HG03135 (cell line): ENCODE results near the gene STEAP1.
"Not testable (repeated sequence)": the region's sequence is repeated elsewhere in the genome, so short reads cannot be mapped to it uniquely, and the experiment has no call there.

Experiments used
- ATAC-seq: cut with Tn5 transposase; IDR thresholded peaks from one replicate; pipeline ENCODE4 v1.9.1; 2021; ENCODE audit warnings: mild to moderate bottlenecking, moderate library complexity; ENCODE audit not compliant: unreplicated experiment

STEAP1 gene

DNA sequence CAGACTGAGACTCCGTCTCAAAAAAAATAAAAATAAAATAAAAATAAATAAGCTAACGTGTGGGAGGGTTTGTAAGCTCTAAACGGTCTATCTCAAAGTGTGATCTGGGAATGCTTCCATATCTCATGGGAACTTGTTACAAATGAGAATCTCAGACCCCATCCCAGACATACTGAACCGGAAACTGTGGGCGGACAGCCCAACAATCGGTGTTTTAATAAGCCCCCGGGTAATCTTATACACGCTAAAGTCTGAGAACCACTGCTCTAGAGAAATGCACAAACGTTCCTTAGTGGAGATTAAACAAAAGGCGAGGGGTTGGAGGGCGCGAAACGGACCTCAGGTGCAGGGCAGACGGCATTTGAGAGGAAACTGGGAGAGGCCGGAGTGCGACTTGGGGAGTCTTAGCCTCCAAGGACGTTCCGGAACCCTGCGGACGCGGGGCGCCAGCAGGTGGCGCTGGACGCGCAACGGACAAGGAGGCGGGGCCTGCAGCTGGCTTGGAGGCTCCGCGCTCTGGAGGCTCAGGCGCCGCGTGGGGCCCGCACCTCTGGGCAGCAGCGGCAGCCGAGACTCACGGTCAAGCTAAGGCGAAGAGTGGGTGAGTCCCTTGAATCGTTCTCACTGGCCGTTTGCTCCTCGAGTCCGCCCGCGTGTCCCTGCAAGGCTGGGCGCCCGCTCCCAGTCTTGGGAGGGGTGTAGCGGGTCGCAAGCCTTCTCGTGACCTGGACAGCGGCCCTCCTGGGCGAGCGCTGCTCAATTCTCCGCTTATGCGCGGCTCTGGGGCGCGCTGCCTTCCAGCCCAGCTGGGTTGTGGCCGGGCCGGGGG lies at the start of gene STEAP1:
TSS of gene STEAP1 (plus strand) at position 527 of the 829 bp plus-strand sequence. CDS start 5,320 bp downstream, outside the sequence.
- ATAC-seq = peak; percentile 95

DNA sequence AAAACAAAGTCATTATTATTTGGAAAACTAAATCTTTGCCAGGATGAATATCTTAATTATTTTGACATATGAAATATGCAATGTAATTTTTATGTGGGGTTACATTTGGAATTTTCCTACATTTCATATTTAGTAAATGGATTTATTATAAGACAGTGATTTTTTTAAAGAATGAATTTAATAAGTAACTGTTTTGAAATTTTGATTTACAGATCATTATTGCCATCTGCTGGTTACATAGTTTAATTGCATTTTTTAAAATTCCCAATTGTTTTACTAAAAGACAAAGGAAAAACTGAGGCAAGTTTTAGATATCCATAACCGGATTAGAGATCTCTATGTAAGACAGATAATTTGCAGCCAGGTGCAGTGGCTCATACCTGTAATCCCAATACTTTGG lies 39.3 kb upstream of the STEAP1 start:
- not testable (repeated sequence) for ATAC-seq

DNA sequence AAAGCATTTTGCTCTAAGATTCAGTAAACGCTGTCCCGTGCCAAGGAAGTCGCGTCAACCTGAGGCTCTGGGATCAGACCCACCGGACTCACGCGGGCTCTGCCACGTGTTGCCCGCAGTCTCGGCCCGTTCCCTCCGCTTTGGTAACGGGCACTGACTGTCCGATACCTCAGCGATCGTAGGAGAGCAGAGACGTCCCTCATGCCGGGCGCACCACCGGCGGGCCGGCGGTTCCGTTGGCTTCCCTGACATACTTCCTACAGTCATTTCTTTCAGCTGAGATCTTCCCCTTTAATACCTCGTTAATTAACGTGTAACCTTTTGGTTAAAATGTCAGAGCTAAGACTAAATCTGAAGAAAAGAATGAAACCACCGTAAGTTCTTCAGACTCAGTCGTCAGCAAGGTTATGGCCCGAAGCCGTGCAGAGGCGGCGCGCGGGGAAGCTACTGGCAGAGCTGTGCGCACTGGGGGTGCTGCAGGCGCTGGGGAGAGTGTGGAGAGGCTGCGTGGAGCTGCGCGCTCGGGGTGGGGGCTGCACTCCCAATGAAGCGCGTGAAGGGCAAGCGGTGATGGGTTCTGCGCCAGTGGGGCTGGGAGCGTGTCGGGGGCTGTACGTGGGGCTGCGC lies 35.6 kb upstream of the STEAP1 start:
- not testable (repeated sequence) for ATAC-seq

DNA sequence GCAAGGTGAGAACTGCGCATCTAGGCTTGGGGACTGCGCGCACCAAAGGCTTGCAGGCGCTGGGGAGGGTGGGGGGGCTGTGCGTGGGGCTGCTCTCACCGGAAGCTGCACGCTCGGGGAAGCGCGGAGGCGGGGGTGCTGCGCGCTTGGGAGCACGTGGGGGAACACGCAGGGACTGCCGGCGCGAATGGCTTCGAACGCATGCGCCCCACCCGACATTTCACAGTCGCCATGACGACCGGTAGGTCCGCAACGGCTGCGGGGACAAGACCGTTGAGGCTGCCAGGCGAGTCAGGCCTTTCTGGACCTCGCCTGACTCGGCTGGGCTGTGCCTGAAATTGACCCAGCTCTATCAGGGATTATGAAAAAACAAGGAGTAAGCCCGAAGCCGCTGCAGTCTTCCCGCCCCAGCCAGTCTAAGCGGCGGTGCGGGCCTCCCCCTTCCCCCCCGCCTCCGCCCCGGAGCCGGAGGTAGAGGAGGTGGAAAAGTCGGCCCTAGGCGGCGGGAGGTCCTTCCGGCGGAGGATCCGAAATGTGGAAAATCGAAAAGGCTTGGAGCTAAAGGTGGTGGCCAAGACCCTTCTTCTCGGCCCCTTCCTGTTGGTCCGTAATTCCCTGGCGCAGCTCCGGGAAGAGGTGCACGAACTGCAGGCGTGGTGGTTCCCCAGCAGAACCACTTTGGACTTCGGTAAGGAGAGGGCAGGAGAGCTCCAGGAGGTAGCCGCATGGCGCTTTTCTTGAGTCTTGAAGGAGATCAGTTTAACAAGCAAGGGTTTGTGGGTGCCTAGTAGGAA lies 34.9 kb upstream of the STEAP1 start:
- no peak for ATAC-seq

DNA sequence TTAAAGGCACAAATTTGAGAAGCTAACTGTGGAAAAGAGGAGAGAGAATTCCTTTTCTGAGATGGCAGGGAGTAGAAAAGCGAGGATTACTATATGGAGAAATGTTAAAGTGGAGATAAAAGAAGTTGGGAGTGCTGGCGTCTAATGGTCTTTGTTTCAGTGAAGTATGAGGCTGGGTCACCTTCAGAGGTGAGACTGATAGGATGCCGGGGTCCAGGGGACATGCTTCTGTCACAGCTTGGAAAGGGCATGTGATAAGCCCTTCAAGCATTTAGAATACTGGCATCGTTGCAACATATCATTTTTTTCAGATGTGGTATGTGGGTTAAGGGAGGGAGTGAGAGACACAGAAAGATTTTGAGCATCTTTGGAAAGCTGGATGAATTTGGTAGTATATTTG lies 34.1 kb upstream of the STEAP1 start:
- not testable (repeated sequence) for ATAC-seq

DNA sequence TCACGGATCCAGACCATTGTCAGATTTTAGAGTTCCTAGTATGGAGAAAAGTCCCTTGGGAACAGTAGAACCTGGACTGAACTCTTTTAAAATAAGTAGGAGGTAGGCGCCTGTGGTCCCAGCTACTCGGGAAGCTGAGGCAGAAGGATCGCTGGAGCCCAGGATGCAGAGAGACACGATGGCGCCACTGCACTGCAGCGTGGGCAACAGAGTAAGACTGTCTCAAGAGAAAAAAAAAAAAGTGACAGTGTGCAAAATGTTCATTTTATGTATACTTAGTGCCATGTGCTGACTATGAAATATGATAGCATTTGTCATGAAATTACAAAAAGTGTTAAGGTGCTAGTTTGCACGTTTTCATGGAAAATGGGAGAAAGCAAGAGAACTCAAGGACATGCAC lies 22.5 kb upstream of the STEAP1 start:
- ATAC-seq = not testable (repeated sequence)

DNA sequence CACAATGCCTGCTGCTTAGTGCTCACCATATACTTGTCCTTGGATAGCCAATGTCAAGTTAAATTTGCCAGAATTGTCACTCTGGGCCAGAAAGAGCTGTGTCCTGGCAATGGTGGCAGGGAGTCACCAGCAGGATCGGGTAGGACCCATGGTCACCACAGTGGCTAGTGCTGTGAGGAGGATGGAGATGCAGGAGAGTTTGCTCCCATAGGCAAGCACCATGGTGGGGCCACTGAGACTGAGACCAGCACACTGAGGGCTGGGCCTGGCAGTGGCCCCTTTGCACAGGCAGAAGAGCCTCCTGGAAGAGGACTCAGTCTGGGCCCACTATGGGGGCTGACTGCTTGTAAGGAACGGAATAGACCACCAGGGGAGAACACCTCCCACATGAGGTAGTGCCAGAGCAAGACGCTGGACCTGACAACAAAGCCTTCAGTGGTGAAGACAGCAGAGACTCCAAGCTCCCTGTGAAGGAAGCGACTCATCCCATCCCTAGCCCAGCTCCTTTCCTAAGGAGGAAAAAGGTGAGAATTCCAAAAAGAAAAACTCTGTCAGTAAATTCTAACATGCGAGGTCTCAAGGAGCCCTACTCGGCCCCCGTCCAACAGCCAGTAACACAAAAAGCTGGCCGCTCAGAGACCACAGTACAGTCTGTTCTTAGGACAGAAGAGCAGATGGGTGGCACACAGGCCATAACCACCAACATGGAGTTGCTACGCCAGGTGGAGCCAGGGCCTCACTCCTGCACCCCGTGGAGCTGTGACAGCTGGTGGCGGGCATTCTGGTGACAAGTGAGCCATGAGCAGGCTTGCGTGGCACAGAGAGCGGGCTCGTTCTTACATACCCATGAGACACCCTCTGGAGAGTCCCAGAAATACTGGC lies 6.9 kb upstream of the STEAP1 start:
- ATAC-seq = not testable (repeated sequence)

DNA sequence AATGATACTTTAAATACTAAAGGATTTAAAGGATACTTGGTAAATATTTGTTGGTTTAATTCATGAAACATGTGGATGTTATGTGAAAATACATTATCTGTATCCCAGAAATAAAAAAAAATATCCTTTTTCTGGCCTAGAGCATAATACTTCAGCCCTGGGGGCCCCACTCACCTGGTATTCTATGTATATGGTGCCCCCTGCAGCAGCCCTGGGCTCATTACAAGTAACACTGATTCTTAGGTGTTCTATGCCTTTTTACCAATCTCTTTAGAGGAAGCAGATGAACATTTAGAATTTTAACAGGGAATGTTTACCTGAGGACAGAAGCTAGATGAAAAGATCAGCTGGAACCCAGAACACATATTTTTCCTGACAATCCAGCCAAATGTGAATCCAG lies 4.8 kb upstream of the STEAP1 start:
- not testable (repeated sequence) for ATAC-seq

DNA sequence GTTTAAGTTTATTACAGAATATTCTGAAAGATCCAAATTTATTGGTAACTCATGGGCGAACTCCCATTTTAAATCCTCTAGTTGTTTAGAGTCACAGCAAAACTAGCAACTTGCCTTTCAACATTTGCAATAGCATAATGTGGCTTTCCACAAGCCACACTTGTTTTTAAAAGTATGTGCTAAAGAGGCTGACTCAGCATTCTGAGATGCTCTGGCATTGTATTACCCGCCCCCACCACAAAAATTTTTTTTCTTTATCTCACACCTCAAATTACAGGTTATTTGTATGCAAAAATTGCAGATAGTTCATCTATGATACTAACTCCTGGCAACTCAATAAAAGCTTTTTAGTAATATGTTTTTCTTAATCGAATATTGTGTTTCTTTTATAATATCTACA lies 2.4 kb upstream of the STEAP1 start:
- not testable (repeated sequence) for ATAC-seq

DNA sequence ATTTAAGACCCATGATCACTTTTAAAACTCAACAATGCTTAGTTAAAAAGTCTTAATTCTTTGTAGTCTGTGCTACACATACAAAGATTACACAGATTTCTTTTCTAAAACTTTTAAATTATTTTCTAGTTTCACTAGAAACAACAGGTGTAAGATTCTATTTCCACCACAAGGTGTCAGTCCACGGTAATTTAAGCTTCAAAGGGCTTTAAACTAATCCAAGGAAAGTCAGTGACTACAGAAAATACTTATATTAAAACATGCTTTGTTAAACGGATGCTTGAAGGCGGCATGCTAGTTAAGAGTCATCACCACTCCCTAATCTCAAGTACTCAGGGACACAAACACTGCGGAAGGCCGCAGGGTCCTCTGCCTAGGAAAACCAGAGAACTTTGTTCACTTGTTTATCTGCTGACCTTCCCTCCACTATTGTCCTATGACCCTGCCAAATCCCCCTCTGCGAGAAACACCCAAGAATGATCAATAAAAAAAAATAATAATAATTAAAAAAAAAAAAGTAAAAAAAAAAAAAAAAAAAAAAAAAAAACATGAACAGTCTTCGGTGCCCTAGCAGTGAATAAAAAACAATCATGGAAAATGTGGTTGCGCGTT lies 1.5 kb upstream of the STEAP1 start:
- ATAC-seq = not testable (repeated sequence)

DNA sequence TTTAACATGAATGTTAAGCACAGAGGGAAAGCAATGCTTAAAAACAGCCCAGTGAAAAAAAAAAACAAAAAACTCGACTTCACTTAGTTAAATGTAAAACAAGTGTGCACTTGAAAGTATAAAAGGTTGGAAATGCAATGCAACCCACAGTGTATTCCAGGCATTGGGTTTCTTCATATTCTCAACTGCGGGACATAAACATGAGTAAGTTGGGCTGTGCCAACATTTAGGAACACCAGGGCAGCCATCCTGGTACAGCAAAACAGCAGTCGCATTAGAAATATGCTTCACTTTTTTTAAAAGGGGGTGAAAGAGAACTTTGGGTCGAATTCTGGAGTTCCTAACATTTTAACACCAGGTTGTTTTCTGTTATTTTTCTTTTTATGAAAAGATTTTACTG lies 937 bp downstream of the STEAP1 start:
- no peak for ATAC-seq

DNA sequence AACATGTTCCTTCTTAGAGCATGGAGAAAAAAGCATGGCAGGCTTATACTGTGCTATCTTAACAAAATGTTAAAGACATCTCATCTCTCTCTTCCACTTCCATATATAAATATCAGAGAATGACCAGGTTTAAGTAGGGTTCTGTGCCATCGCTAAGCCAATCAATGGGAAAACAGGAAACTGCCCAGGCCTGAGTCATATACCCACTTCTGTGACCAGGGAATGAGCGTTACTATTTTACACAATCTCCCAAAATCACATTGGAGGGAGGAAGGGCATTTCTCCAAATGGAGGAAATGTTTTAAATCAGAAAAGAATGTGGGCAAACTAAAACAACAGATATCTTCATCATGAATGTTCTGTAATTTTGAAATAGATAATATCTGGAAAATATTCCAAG lies 3.1 kb downstream of the STEAP1 start:
- not testable (repeated sequence) for ATAC-seq

DNA sequence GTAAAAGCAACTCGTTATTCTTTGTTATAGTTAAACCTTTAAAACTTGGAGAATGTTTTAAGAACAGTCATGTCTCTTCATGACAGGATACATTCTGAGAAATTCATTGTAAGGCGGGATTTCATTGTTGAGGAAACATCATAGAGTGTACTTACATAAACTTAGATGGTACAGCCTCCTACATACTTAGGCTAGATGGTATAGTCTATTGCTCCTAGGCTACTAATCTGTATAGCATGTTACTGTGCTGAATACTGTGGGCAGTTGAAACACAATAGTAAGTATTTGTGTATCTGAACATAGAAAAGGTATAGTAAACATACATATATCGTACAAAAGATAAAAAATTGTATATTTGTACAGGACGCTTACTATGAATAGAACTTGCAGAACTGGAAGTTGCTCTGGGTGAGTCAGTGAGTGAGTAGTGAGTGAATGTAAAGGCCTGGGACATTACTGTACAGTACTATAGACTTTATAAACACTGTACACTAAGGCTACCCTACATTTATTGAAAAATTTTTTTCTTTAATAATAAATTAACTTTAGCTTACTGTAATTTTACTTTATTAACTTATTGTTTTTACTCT lies 3.6 kb downstream of the STEAP1 start:
- not testable (repeated sequence) for ATAC-seq

DNA sequence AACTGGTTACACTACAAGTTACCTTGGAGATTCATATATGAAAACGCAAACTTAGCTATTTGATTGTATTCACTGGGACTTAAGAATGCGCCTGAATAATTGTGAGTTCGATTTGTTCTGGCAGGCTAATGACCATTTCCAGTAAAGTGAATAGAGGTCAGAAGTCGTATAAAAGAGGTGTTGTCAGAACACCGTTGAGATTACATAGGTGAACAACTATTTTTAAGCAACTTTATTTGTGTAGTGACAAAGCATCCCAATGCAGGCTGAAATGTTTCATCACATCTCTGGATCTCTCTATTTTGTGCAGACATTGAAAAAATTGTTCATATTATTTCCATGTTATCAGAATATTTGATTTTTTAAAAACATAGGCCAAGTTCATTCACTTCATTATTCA lies 9.3 kb downstream of the STEAP1 start:
- no peak for ATAC-seq

DNA sequence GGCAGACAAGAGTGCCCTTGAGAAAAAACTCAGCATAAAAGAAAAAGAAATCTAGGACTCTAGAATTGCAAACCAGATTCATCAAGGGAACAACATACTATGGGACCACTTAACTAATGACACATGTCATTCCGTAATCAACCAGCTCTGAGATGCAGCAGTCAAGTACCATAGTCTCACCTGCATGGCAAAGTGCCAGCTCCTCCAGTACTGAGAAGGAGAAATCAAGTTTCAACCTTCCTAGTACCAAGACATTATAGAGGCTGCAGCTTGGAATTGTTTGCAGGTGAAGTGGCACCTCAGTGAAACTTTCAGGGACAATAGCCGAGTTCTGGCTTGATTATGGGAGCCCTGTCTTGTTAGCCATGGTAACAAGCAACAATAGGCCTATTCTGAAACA lies 11.5 kb downstream of the STEAP1 start:
- no peak for ATAC-seq

DNA sequence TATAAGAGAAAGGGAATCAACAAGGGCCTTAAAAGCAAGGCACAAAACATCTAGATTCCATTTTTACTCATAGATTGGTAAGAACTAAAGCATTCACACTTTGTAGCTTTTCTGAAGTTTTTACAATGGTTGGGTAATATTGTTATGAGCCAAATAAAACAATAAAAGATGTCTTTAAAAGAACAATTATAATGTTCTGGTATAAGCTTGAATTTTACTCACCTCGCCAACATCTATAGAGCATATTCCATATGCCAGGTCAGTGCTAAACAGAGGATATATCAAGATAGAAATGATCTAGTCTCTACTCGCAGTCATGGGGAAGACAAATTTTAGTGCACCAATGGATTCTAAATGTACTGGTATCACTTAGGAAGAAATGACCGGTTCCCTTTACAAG lies 11.9 kb downstream of the STEAP1 start:
- ATAC-seq = no peak

DNA sequence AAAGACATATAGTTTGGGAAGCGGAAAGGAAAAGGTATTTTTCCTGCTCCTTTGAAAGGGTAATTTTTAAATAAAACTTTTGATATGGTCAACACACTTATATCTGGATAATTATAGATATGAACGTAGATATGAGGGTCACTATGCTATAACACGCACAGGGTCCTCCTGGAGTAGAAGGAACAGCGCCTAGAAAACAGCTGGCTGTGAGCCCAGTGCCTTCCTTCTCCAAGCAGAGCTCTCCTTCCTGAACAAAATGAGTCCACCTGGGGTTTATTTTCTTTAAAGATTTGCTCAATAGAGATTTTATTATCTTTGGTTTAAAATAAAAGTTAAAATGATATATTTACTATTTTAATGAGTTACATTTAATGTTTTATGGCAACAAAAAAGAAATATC lies 13.1 kb downstream of the STEAP1 start:
- no peak for ATAC-seq

DNA sequence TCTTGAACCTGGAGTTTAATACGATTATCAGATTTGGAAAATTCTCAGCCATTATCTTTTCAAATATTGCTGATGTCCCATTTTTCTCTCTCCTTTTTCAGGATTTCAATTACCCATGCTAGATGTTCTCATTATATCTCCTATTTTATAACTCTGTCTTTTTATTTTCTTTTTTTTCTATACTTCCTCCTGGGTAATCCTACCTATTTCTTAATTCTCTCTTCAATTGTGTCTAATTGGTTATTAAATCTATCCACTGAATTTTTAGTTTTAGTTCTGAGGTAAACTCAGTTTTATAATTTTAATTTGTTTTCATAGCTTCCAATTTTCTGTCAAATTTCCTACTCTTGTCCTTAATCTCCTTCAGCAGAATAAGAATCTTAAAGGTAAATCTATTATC lies 15.6 kb downstream of the STEAP1 start:
- no peak for ATAC-seq

DNA sequence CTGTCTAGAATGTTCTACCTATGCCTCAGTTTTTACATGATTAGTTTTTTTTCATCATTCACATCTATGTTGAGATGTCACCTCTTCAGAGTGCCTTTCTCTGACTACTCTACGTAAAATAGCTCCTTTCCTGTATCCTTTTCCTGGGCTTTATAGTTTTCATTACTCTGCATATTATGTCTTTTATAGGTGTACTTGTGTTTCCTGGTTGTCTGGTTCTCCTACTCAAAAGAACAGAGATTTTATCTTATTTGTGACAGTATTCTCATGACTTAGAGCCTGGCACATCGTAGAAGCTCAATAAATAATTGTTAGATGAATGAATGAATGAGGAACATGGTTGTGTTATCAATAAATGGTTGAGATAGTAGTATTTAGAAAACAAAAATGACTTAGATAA lies 17.9 kb downstream of the STEAP1 start:
- ATAC-seq = no peak

DNA sequence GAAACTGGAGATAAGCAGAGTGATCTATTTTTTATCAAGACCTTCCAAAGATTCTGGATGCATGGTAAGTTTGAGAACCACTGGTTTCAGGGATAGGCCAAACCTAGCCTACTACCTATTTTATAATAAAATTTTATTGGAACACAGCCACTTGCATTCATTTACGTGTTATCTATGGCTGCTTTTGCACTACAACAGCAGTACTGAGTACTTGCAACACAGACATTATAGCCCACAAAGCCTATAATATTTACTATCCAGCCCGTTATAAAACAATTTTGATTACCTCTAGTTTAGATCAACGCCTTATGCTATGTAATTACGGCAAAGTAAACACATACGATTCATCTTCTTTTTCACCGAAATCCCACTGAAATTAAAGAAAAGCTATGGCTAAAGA lies 18.4 kb downstream of the STEAP1 start:
- no peak for ATAC-seq
